ENCODE data around the gene CGA. TPM values are rescaled to one million over a fixed set of nuclear protein-coding genes. Genes with fewer than 3 reads are reported as not detected.
"Not testable (repeated sequence)": the region's sequence is repeated elsewhere in the genome, so short reads cannot be mapped to it uniquely, and the experiment has no call there.

The CGA gene
- total RNA-seq, result not detected

- peaks cover 0 to 5% (median 0%) of the 10 kb centered on the region in 3 donors for H3K27me3 ChIP-seq (ENCODE audit: control insufficient read depth in 3 of 3, insufficient read depth in 3 of 3, low read length in 3 of 3)
- no peaks in the 10 kb centered on the region for H3K4me1 ChIP-seq (ENCODE audit: control insufficient read depth in 3 of 3, insufficient read depth in 3 of 3, low read length in 3 of 3)
- H3K27ac ChIP-seq (ENCODE audit: low read depth, low read length), result no peak within 1 kb of the TSS
- H3K36me3 ChIP-seq (ENCODE audit: control insufficient read depth in 3 of 3, insufficient read depth in 3 of 3, low read length in 3 of 3), result no peaks in the 10 kb centered on the region
- H3K9me3 ChIP-seq (ENCODE audit: control insufficient read depth in 3 of 3, low read length in 3 of 3), result no peaks in the 10 kb centered on the region
- H3K9ac ChIP-seq (ENCODE audit: low read depth in 1 of 3, low read length in 3 of 3), result no peak within 1 kb of the TSS
- H3K4me3 ChIP-seq (ENCODE audit: low read length in 3 of 3), result no peak within 1 kb of the TSS
These were observed at the start of gene CGA for GRCh38 chr6:87095087-87095509. Gene CGA, minus strand, starts transcription at chr6:87095106. Its CDS starts 6,906 bp downstream, at chr6:87088200.

- H3K36me3 ChIP-seq (ENCODE audit: control insufficient read depth in 3 of 3, insufficient read depth in 3 of 3, low read length in 3 of 3); H3K9me3 ChIP-seq (ENCODE audit: control insufficient read depth in 3 of 3, low read length in 3 of 3); H3K4me1 ChIP-seq (ENCODE audit: control insufficient read depth in 3 of 3, insufficient read depth in 3 of 3, low read length in 3 of 3); H3K9ac ChIP-seq (ENCODE audit: low read depth in 1 of 3, low read length in 3 of 3); H3K27ac ChIP-seq (ENCODE audit: low read depth, low read length); H3K27me3 ChIP-seq (ENCODE audit: control insufficient read depth in 3 of 3, insufficient read depth in 3 of 3, low read length in 3 of 3); H3K4me3 ChIP-seq (ENCODE audit: low read length in 3 of 3): not testable (repeated sequence)
These were observed 45.0 kb upstream of the CGA start for GRCh38 chr6:87139927-87140326.

- H3K27me3 ChIP-seq (ENCODE audit: control insufficient read depth in 3 of 3, insufficient read depth in 3 of 3, low read length in 3 of 3), result no peaks in the 10 kb centered on the region
- no peak overlapping the region for H3K27ac ChIP-seq (ENCODE audit: low read depth, low read length)
- H3K9ac ChIP-seq (ENCODE audit: low read depth in 1 of 3, low read length in 3 of 3), result no peak overlapping the region
- H3K4me1 ChIP-seq (ENCODE audit: control insufficient read depth in 3 of 3, insufficient read depth in 3 of 3, low read length in 3 of 3), result no peaks in the 10 kb centered on the region
- H3K36me3 ChIP-seq (ENCODE audit: control insufficient read depth in 3 of 3, insufficient read depth in 3 of 3, low read length in 3 of 3), result no peaks in the 10 kb centered on the region
- H3K4me3 ChIP-seq (ENCODE audit: low read length in 3 of 3), result no peak overlapping the region
- no peaks in the 10 kb centered on the region for H3K9me3 ChIP-seq (ENCODE audit: control insufficient read depth in 3 of 3, low read length in 3 of 3)
These were observed 44.3 kb upstream of the CGA start for GRCh38 chr6:87139236-87139635.

GRCh38 chr6:87136963-87137362 is 42.1 kb upstream of the CGA start:
- no peak overlapping the region for H3K4me3 ChIP-seq (ENCODE audit: low read length in 3 of 3)

GRCh38 chr6:87127737-87128136 is 32.8 kb upstream of the CGA start:
- H3K27ac ChIP-seq (ENCODE audit: low read depth, low read length), result no peak overlapping the region

More at GRCh38 chr6:87136963-87137362, 42.1 kb upstream of the CGA start:
- Histone ChIP-seq H3K9ac (ENCODE audit: low read depth in 1 of 3, low read length in 3 of 3) (no peak overlapping the region), H3K27me3 (ENCODE audit: control insufficient read depth in 3 of 3, insufficient read depth in 3 of 3, low read length in 3 of 3) (no peaks in the 10 kb centered on the region), H3K36me3 (ENCODE audit: control insufficient read depth in 3 of 3, insufficient read depth in 3 of 3, low read length in 3 of 3) (no peaks in the 10 kb centered on the region), H3K9me3 (ENCODE audit: control insufficient read depth in 3 of 3, low read length in 3 of 3) (no peaks in the 10 kb centered on the region), H3K27ac (ENCODE audit: low read depth, low read length) (no peak overlapping the region), H3K4me1 (ENCODE audit: control insufficient read depth in 3 of 3, insufficient read depth in 3 of 3, low read length in 3 of 3) (no peaks in the 10 kb centered on the region)

GRCh38 chr6:87126501-87126900 is 31.6 kb upstream of the CGA start:
- no peak overlapping the region for H3K27ac ChIP-seq (ENCODE audit: low read depth, low read length)
- no peak overlapping the region for H3K9ac ChIP-seq (ENCODE audit: low read depth in 1 of 3, low read length in 3 of 3)
- H3K4me3 ChIP-seq (ENCODE audit: low read length in 3 of 3), result no peak overlapping the region
- H3K36me3 ChIP-seq (ENCODE audit: control insufficient read depth in 3 of 3, insufficient read depth in 3 of 3, low read length in 3 of 3), result no peaks in the 10 kb centered on the region
- H3K9me3 ChIP-seq (ENCODE audit: control insufficient read depth in 3 of 3, low read length in 3 of 3), result peaks cover 0 to 3% (median 0%) of the 10 kb centered on the region in 3 donors
- no peaks in the 10 kb centered on the region for H3K4me1 ChIP-seq (ENCODE audit: control insufficient read depth in 3 of 3, insufficient read depth in 3 of 3, low read length in 3 of 3)
- H3K27me3 ChIP-seq (ENCODE audit: control insufficient read depth in 3 of 3, insufficient read depth in 3 of 3, low read length in 3 of 3), result peaks cover 0 to 5% (median 4%) of the 10 kb centered on the region in 3 donors

More at GRCh38 chr6:87127737-87128136, 32.8 kb upstream of the CGA start:
- no peak overlapping the region for H3K9ac ChIP-seq (ENCODE audit: low read depth in 1 of 3, low read length in 3 of 3)
- H3K9me3 ChIP-seq (ENCODE audit: control insufficient read depth in 3 of 3, low read length in 3 of 3), result no peaks in the 10 kb centered on the region
- H3K36me3 ChIP-seq (ENCODE audit: control insufficient read depth in 3 of 3, insufficient read depth in 3 of 3, low read length in 3 of 3), result no peaks in the 10 kb centered on the region
- H3K4me3 ChIP-seq (ENCODE audit: low read length in 3 of 3), result no peak overlapping the region
- no peaks in the 10 kb centered on the region for H3K27me3 ChIP-seq (ENCODE audit: control insufficient read depth in 3 of 3, insufficient read depth in 3 of 3, low read length in 3 of 3)
- H3K4me1 ChIP-seq (ENCODE audit: control insufficient read depth in 3 of 3, insufficient read depth in 3 of 3, low read length in 3 of 3), result no peaks in the 10 kb centered on the region

GRCh38 chr6:87124074-87124473 is 29.2 kb upstream of the CGA start:
- Histone ChIP-seq H3K36me3 (ENCODE audit: control insufficient read depth in 3 of 3, insufficient read depth in 3 of 3, low read length in 3 of 3) (no peaks in the 10 kb centered on the region), H3K9me3 (ENCODE audit: control insufficient read depth in 3 of 3, low read length in 3 of 3) (peaks cover 0 to 3% (median 0%) of the 10 kb centered on the region in 3 donors), H3K27me3 (ENCODE audit: control insufficient read depth in 3 of 3, insufficient read depth in 3 of 3, low read length in 3 of 3) (peaks cover 0 to 5% (median 4%) of the 10 kb centered on the region in 3 donors), H3K27ac (ENCODE audit: low read depth, low read length) (no peak overlapping the region), H3K4me3 (ENCODE audit: low read length in 3 of 3) (no peak overlapping the region), H3K4me1 (ENCODE audit: control insufficient read depth in 3 of 3, insufficient read depth in 3 of 3, low read length in 3 of 3) (no peaks in the 10 kb centered on the region), H3K9ac (ENCODE audit: low read depth in 1 of 3, low read length in 3 of 3) (no peak overlapping the region)

GRCh38 chr6:87122477-87122876 is 27.6 kb upstream of the CGA start:
- Histone ChIP-seq H3K9ac (ENCODE audit: low read depth in 1 of 3, low read length in 3 of 3) (no peak overlapping the region), H3K9me3 (ENCODE audit: control insufficient read depth in 3 of 3, low read length in 3 of 3) (peaks cover 0 to 3% (median 0%) of the 10 kb centered on the region in 3 donors), H3K36me3 (ENCODE audit: control insufficient read depth in 3 of 3, insufficient read depth in 3 of 3, low read length in 3 of 3) (no peaks in the 10 kb centered on the region), H3K27ac (ENCODE audit: low read depth, low read length) (no peak overlapping the region), H3K4me3 (ENCODE audit: low read length in 3 of 3) (no peak overlapping the region), H3K4me1 (ENCODE audit: control insufficient read depth in 3 of 3, insufficient read depth in 3 of 3, low read length in 3 of 3) (no peaks in the 10 kb centered on the region), H3K27me3 (ENCODE audit: control insufficient read depth in 3 of 3, insufficient read depth in 3 of 3, low read length in 3 of 3) (peaks cover 0 to 5% (median 4%) of the 10 kb centered on the region in 3 donors)

GRCh38 chr6:87118054-87118453 is 23.1 kb upstream of the CGA start:
- no peak overlapping the region for H3K4me3 ChIP-seq (ENCODE audit: low read length in 3 of 3)
- H3K9ac ChIP-seq (ENCODE audit: low read depth in 1 of 3, low read length in 3 of 3), result no peak overlapping the region
- no peak overlapping the region for H3K27ac ChIP-seq (ENCODE audit: low read depth, low read length)
- peaks cover 0 to 5% (median 4%) of the 10 kb centered on the region in 3 donors for H3K27me3 ChIP-seq (ENCODE audit: control insufficient read depth in 3 of 3, insufficient read depth in 3 of 3, low read length in 3 of 3)
- H3K36me3 ChIP-seq (ENCODE audit: control insufficient read depth in 3 of 3, insufficient read depth in 3 of 3, low read length in 3 of 3), result no peaks in the 10 kb centered on the region
- no peaks in the 10 kb centered on the region for H3K4me1 ChIP-seq (ENCODE audit: control insufficient read depth in 3 of 3, insufficient read depth in 3 of 3, low read length in 3 of 3)
- H3K9me3 ChIP-seq (ENCODE audit: control insufficient read depth in 3 of 3, low read length in 3 of 3), result peaks cover 0 to 3% (median 0%) of the 10 kb centered on the region in 3 donors

GRCh38 chr6:87116922-87117321 is 22.0 kb upstream of the CGA start:
- Histone ChIP-seq H3K27me3 (ENCODE audit: control insufficient read depth in 3 of 3, insufficient read depth in 3 of 3, low read length in 3 of 3) (no peaks in the 10 kb centered on the region), H3K9ac (ENCODE audit: low read depth in 1 of 3, low read length in 3 of 3) (no peak overlapping the region), H3K27ac (ENCODE audit: low read depth, low read length) (no peak overlapping the region), H3K36me3 (ENCODE audit: control insufficient read depth in 3 of 3, insufficient read depth in 3 of 3, low read length in 3 of 3) (no peaks in the 10 kb centered on the region), H3K4me3 (ENCODE audit: low read length in 3 of 3) (no peak overlapping the region), H3K4me1 (ENCODE audit: control insufficient read depth in 3 of 3, insufficient read depth in 3 of 3, low read length in 3 of 3) (no peaks in the 10 kb centered on the region), H3K9me3 (ENCODE audit: control insufficient read depth in 3 of 3, low read length in 3 of 3) (peaks cover 0 to 3% (median 0%) of the 10 kb centered on the region in 3 donors)
